HEK293T (cell line): ENCODE data around the gene FIGN.

Experiments
- CTCF ChIA-PET: fragments of 350-600 bp; formaldehyde crosslinking; extraction: SDS; loops from one replicate; lab custom pipeline; 2021; ENCODE audit warnings: antibody characterized with exemption, inconsistent platforms; lab: Yijun Ruan, JAX
- POLR2A ChIA-PET: fragments of 350-600 bp; formaldehyde crosslinking; extraction: SDS; loops from one replicate; lab custom pipeline; 2020; ENCODE audit warnings: antibody characterized with exemption, inconsistent platforms; lab: Yijun Ruan, JAX
- DNase-seq: peaks from one replicate; pipeline ENCODE4 v3.0.0; 2012; ENCODE audit warnings: mixed read lengths; ENCODE audit errors: extremely low spot score
- ARNT ChIP-seq: fragments of 450-650 bp; IDR thresholded peaks from 2 replicates; pipeline ENCODE4 v1.6.1; 2017; ENCODE audit warnings: mild to moderate bottlenecking
- BHLHE40 ChIP-seq: fragments of 450-650 bp; IDR thresholded peaks from 2 replicates; pipeline ENCODE4 v1.6.1; 2016; ENCODE audit warnings: mild to moderate bottlenecking, moderate library complexity, borderline replicate concordance
- CTBP1 ChIP-seq: fragments of 450-650 bp; IDR thresholded peaks from 2 replicates; pipeline ENCODE4 v1.6.1; 2016; ENCODE audit warnings: borderline replicate concordance
- ELF4 ChIP-seq: fragments of 450-650 bp; IDR thresholded peaks from 2 replicates; pipeline ENCODE4 v1.6.1; 2017; ENCODE audit warnings: antibody characterized with exemption
- FOXA1 ChIP-seq: fragments of 450-650 bp; IDR thresholded peaks from 2 replicates; pipeline ENCODE4 v1.6.1; 2016; ENCODE audit warnings: mild to moderate bottlenecking
- FOXK2 ChIP-seq: fragments of 450-650 bp; IDR thresholded peaks from 2 replicates; pipeline ENCODE4 v1.6.1; 2016; ENCODE audit warnings: mild to moderate bottlenecking
- FOXM1 ChIP-seq: fragments of 450-650 bp; IDR thresholded peaks from 2 replicates; pipeline ENCODE4 v1.6.1; 2017; ENCODE audit warnings: mild to moderate bottlenecking, borderline replicate concordance
- HDGF ChIP-seq: fragments of 450-650 bp; IDR thresholded peaks from 2 replicates; pipeline ENCODE4 v1.6.1; 2017; ENCODE audit warnings: antibody characterized with exemption, borderline replicate concordance
- L3MBTL2 ChIP-seq: fragments of 450-650 bp; conservative IDR thresholded peaks from 2 replicates; pipeline ENCODE4 v1.6.1; 2016; ENCODE audit warnings: mild to moderate bottlenecking
- LEF1 ChIP-seq: fragments of 450-650 bp; IDR thresholded peaks from 2 replicates; pipeline ENCODE4 v1.6.1; 2017; ENCODE audit warnings: mild to moderate bottlenecking, borderline replicate concordance
- NFRKB ChIP-seq: fragments of 450-650 bp; IDR thresholded peaks from 2 replicates; pipeline ENCODE4 v1.6.1; 2016; ENCODE audit warnings: mild to moderate bottlenecking, moderate library complexity
- PKNOX1 ChIP-seq: fragments of 450-650 bp; IDR thresholded peaks from 2 replicates; pipeline ENCODE4 v1.6.1; 2016
- SP1 ChIP-seq: fragments of 450-650 bp; IDR thresholded peaks from 2 replicates; pipeline ENCODE4 v1.6.1; 2017
- SUZ12 ChIP-seq: fragments of 450-650 bp; IDR thresholded peaks from 2 replicates; pipeline ENCODE4 v1.6.1; 2016; ENCODE audit warnings: mild to moderate bottlenecking
- TARDBP ChIP-seq: fragments of 450-650 bp; IDR thresholded peaks from 2 replicates; pipeline ENCODE4 v1.6.1; 2016
- ZNF384 ChIP-seq: fragments of 450-650 bp; IDR thresholded peaks from 2 replicates; pipeline ENCODE4 v1.6.1; 2016

FIGN gene

DNA sequence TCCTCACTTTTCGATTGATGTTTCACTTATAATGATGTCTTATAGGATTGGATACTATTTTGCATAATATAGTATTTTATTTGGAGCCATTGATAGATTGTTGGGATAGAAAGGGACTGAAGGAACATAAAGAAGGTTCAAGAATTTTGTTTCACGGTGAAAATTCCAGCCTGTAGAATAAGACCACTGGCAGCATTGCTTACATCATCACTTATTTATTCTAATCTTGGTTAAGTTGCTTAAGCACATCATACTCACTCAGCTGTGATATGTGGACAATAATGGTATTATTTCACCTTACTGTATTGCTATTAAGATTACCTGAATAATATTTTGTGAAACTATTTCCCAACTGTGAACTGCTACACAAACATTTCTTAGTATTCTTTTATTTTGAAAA is 118.3 kb downstream of the FIGN start:
- ChIA-PET POLR2A (no interaction called here), CTCF (no interaction called here)
- DNase-seq: no peak
- no peak for TF ChIP-seq SP1
- no peak for TF ChIP-seq ARNT
- no peak for TF ChIP-seq NFRKB
- no peak for TF ChIP-seq ZNF384
- TF ChIP-seq HDGF: no peak
- TF ChIP-seq L3MBTL2: no peak
- TF ChIP-seq FOXA1: no peak
- no peak for TF ChIP-seq CTBP1
- TF ChIP-seq TARDBP: no peak
- TF ChIP-seq FOXK2: no peak
- no peak for TF ChIP-seq PKNOX1
- no peak for TF ChIP-seq LEF1
- no peak for TF ChIP-seq ELF4
- TF ChIP-seq SUZ12: no peak
- no peak for TF ChIP-seq FOXM1
- TF ChIP-seq BHLHE40: no peak

DNA sequence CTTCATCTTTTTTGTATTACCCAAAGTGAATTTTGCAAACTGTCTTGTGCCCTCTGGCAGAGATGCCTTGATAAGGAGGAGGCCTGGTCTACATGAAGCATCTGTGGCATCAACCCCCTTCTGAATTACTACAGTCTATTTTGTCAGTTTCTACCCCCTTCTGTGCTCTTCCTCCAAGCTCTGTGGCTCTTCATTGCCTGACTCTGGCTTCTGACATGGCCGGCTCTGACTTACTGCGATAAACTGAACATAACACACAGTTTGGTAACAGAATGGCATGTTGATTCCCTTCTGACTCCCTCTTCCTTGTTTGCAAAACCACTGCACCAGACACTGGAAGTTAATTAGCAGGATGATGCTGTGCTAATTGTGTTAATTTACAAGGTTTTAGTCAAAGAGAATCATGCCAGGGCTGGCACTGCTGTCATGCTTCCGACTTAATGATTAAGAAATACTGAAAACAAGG is 122.5 kb downstream of the FIGN start:
- CTCF ChIA-PET: no interaction called here
- DNase-seq: no peak
- POLR2A ChIA-PET: no interaction called here
- TF ChIP-seq FOXM1: no peak
- no peak for TF ChIP-seq ZNF384
- TF ChIP-seq SP1: no peak
- no peak for TF ChIP-seq ARNT
- TF ChIP-seq BHLHE40: no peak
- TF ChIP-seq ELF4: no peak
- TF ChIP-seq HDGF: no peak
- no peak for TF ChIP-seq NFRKB
- no peak for TF ChIP-seq CTBP1
- TF ChIP-seq FOXA1: no peak
- no peak for TF ChIP-seq PKNOX1
- TF ChIP-seq LEF1: no peak
- no peak for TF ChIP-seq L3MBTL2
- no peak for TF ChIP-seq FOXK2

DNA sequence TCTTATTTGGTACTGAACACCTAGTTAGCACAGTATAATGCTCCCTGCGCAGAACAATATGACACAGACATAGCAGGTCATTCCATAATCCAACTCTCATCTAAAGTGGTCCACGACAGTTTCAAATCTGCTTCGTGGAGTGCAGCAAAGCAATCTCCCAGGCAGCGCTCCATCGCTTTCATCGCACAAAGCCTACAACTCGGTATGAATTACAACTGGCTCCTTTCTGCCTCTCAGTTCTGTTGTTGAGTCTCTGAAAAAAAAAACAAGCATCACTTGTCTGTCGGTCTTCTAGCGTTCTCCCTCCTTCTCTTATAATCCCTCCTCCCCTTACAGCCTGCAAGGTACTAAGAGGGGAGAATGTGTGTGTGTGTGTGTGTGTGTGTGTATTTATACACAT is 123.5 kb downstream of the FIGN start:
- DNase-seq: no peak
- CTCF ChIA-PET: no interaction called here
- TF ChIP-seq SUZ12 (no peak), ELF4 (no peak)
- POLR2A ChIA-PET: no interaction called here

DNA sequence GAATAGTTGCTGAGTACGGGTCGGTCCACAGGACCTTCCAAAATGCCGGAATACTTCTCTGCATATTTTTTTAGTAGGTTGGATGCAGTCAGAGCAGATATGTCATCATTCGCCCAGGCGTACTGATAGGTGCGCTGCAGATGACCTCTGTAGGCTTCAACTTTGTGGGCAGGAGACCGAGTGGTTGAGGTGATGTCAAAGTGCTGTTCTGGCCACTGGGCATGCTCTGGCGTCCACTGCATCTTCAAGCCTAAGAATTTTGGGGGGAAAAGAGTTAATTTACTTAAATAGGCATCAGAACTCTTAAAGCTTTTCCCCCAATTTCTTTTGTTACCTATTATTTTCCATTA is 124.3 kb downstream of the FIGN start:
- no peak for DNase-seq
- TF ChIP-seq HDGF (no peak), SP1 (no peak), TARDBP (no peak), CTBP1 (no peak), PKNOX1 (no peak), BHLHE40 (no peak), FOXM1 (no peak), LEF1 (no peak), NFRKB (no peak), ZNF384 (no peak), L3MBTL2 (no peak), FOXA1 (no peak), ELF4 (no peak), FOXK2 (no peak), SUZ12 (no peak), ARNT (no peak)
- POLR2A ChIA-PET: no interaction called here
- CTCF ChIA-PET: no interaction called here

- peak; percentile 17 for DNase-seq
- CTCF ChIA-PET: no interaction called here
These were observed 124.8 kb downstream of the FIGN start for GRCh38 chr2:163610817-163611556.

More at GRCh38 chr2:163610817-163611556, 124.8 kb downstream of the FIGN start:
- no peak for TF ChIP-seq ARNT
- TF ChIP-seq FOXM1: no peak
- no peak for TF ChIP-seq SUZ12
- TF ChIP-seq ZNF384: no peak
- no peak for TF ChIP-seq PKNOX1
- no peak for TF ChIP-seq L3MBTL2
- TF ChIP-seq TARDBP: no peak
- TF ChIP-seq FOXK2: no peak
- TF ChIP-seq CTBP1: no peak
- no peak for TF ChIP-seq ELF4
- POLR2A ChIA-PET: no interaction called here
